OCI-LY7 (cell line): ENCODE measurements around the gene DKK2. TPM values are rescaled to one million over a fixed set of nuclear protein-coding genes. Genes with fewer than 3 reads are reported as not detected.

ENCODE experiments used
- BruUV-seq: library from RNA; stranded (reverse); fragments of 400-500 nt; replicated peaks from 2 replicates; lab custom pipeline; 2021; lab: Mats Ljungman, UMichigan
- CTCF ChIA-PET: fragments of 300-600 bp; sonication (Branson Sonifier 250); formaldehyde crosslinking; loops from one replicate; lab custom pipeline; 2022; ENCODE audit warnings: antibody characterized with exemption; ENCODE audit not compliant: unreplicated experiment; lab: Charles Lee
- POLR2A ChIA-PET: fragments of 300-600 bp; sonication (Branson Sonifier 250); formaldehyde crosslinking; loops from one replicate; lab custom pipeline; 2022; ENCODE audit warnings: antibody characterized with exemption; lab: Charles Lee
- DNase-seq: peaks from one replicate; pipeline ENCODE4 v3.0.0-alpha.2; 2015; ENCODE audit warnings: low spot score
- H2AFZ ChIP-seq: fragments of 200-600 bp; sonication (generic), shearing (Covaris generic); 2 replicates; pipeline ENCODE4 v1.6.1; 2014; ENCODE audit warnings: mild to moderate bottlenecking, antibody characterized with exemption, low read length, moderate library complexity
- H3K27ac ChIP-seq: fragments of 200-600 bp; sonication (generic); 2 replicates; pipeline ENCODE4 v1.5.1; 2014; ENCODE audit warnings: mixed run types, low read depth, mild to moderate bottlenecking, moderate library complexity, low read length, inconsistent platforms; ENCODE audit not compliant: poor library complexity, severe bottlenecking
- H3K36me3 ChIP-seq: fragments of 200-600 bp; sonication (generic); 2 replicates; pipeline ENCODE4 v1.6.1; 2014; ENCODE audit warnings: mild to moderate bottlenecking, antibody characterized with exemption, low read length, moderate library complexity, mixed read lengths; ENCODE audit not compliant: insufficient read depth
- H3K4me1 ChIP-seq: fragments of 200-600 bp; sonication (generic); 2 replicates; pipeline ENCODE4 v1.5.1; 2014; ENCODE audit warnings: mild to moderate bottlenecking, low read length; ENCODE audit not compliant: insufficient read depth, poor library complexity, severe bottlenecking
- H3K4me2 ChIP-seq: fragments of 200-600 bp; sonication (generic); 2 replicates; pipeline ENCODE4 v1.6.1; 2014; ENCODE audit warnings: mild to moderate bottlenecking, low read length
- H3K4me3 ChIP-seq: fragments of 200-600 bp; sonication (generic); 2 replicates; pipeline ENCODE4 v1.5.1; 2014; ENCODE audit warnings: mild to moderate bottlenecking, low read depth, low read length; ENCODE audit not compliant: poor library complexity, severe bottlenecking
- H3K79me2 ChIP-seq: fragments of 200-600 bp; sonication (generic); 2 replicates; pipeline ENCODE4 v1.6.1; 2016; ENCODE audit warnings: low read depth, mild to moderate bottlenecking, low read length, moderate library complexity, mixed read lengths; ENCODE audit not compliant: insufficient read depth
- H3K9me2 ChIP-seq: fragments of 200-600 bp; sonication (generic); 2 replicates; pipeline ENCODE4 v1.6.1; 2016; ENCODE audit warnings: mild to moderate bottlenecking, low read length, mixed read lengths; ENCODE audit not compliant: insufficient read depth
- H3K9me3 ChIP-seq: fragments of 200-600 bp; sonication (generic); 2 replicates; pipeline ENCODE4 v1.6.1; 2014; ENCODE audit warnings: mild to moderate bottlenecking, mixed run types, low read length, mixed read lengths
- H4K20me1 ChIP-seq: fragments of 200-600 bp; sonication (generic); 2 replicates; pipeline ENCODE4 v1.6.1; 2014; ENCODE audit warnings: mild to moderate bottlenecking, antibody characterized with exemption, low read length, moderate library complexity, mixed read lengths; ENCODE audit not compliant: insufficient read depth
- CTCF ChIP-seq: fragments of 200-600 bp; sonication (generic); conservative IDR thresholded peaks from 2 replicates; pipeline ENCODE4 v1.5.1; 2014; ENCODE audit warnings: mild to moderate bottlenecking, antibody characterized with exemption, low read length, moderate library complexity, mixed read lengths
- EZH2phosphoT487 ChIP-seq: fragments of 200-600 bp; sonication (generic); IDR thresholded peaks from 2 replicates; pipeline ENCODE4 v1.6.1; 2018; ENCODE audit warnings: low read depth, borderline replicate concordance, mild to moderate bottlenecking, mixed run types, antibody characterized with exemption, low read length, moderate library complexity, mixed read lengths
- intact Hi-C: fragments of 100-400 bp; cut with micrococcal nuclease; formaldehyde crosslinking; loops from one replicate; pipeline ENCODE4 v1.10.0; 2022; ENCODE audit not compliant: unreplicated experiment
- total RNA-seq, 2 experiments: library from RNA; depleted of rRNA in 1 of 2; stranded (reverse); fragments of >200 nt in 1 of 2; shearing (Covaris generic) in 1 of 2; gene quantifications; 2 replicates each; pipeline ENCODE4 v1.2.3, GENCODE V29; 2014 to 2022

DKK2 gene
- total RNA-seq, 2 experiments from 2014 or later: not detected

GRCh38 chr4:107017443-107018343 lies 18.4 kb downstream of the DKK2 start:
- BruUV-seq: no TSS peak
- Histone ChIP-seq H3K4me1 (no peaks in the 10 kb centered on the region), H3K36me3 (no peaks in the 10 kb centered on the region), H3K79me2 (no peaks in the 10 kb centered on the region), H3K9me2 (no peaks in the 10 kb centered on the region), H3K9me3 (no peaks in the 10 kb centered on the region), H3K27ac (no peak overlapping the region), H4K20me1 (no peaks in the 10 kb centered on the region), H3K4me3 (no peak overlapping the region), H3K4me2 (no peak overlapping the region), H2AFZ (no peak overlapping the region)
- DNase-seq: no peak
- ChIA-PET POLR2A (interaction anchor here (0.7 to 1.3 kb wide), 2 partner anchors 12 to 27 kb away, joined by 3 to 4 read pairs; no protein-coding TSS in a partner anchor), CTCF (no interaction called here)
- intact Hi-C loops: no loop called here
- no peak for TF ChIP-seq CTCF
- no peak for TF ChIP-seq EZH2phosphoT487

- TF ChIP-seq CTCF (no peak), EZH2phosphoT487 (no peak)
- BruUV-seq: no TSS peak
- intact Hi-C loops: no loop called here
- H4K20me1 ChIP-seq: no peaks in the 10 kb centered on the region
- H3K4me3 ChIP-seq: no peak overlapping the region
- no peak overlapping the region for H2AFZ ChIP-seq
- H3K79me2 ChIP-seq: no peaks in the 10 kb centered on the region
- no peak overlapping the region for H3K4me2 ChIP-seq
- no peak overlapping the region for H3K27ac ChIP-seq
- CTCF ChIA-PET: no interaction called here
- POLR2A ChIA-PET: no interaction called here
- no peaks in the 10 kb centered on the region for H3K9me2 ChIP-seq
- no peak for DNase-seq
- no peaks in the 10 kb centered on the region for H3K9me3 ChIP-seq
- no peaks in the 10 kb centered on the region for H3K36me3 ChIP-seq
- H3K4me1 ChIP-seq: no peaks in the 10 kb centered on the region
Observed at GRCh38 chr4:107011312-107011711, 24.8 kb downstream of the DKK2 start.
